Thyroid gland (tissue), 4 donors: ENCODE results near the gene CDH4.

ENCODE experiments used
- POLR2A ChIP-seq, 2 donors: fragments of 450-650 bp; IDR thresholded peaks; one replicate each; pipeline ENCODE4 v1.6.1; 2017; ENCODE audit warnings: antibody characterized with exemption in 2 of 2, mild to moderate bottlenecking in 2 of 2, moderate library complexity in 1 of 2
- TF ChIP-seq, protein P1 (sequence below), 6 experiments: fragments of 200-600 bp in 3 of 6; fragments of 450-650 bp in 3 of 6; sonication (generic) in 3 of 6; IDR thresholded peaks; one replicate each; pipeline ENCODE4 v1.5.1; 2016 to 2019; ENCODE audit warnings: antibody characterized with exemption in 6 of 6, mild to moderate bottlenecking in 2 of 6, inconsistent platforms in 1 of 6, moderate library complexity in 1 of 6

GRCh38 chr20:61785567-61785816 lies 533.4 kb downstream of the CDH4 start:
- TF ChIP-seq POLR2A (IDR thresholded peaks at IDR 0.05), result no peak
- TF ChIP-seq, protein P1, sequence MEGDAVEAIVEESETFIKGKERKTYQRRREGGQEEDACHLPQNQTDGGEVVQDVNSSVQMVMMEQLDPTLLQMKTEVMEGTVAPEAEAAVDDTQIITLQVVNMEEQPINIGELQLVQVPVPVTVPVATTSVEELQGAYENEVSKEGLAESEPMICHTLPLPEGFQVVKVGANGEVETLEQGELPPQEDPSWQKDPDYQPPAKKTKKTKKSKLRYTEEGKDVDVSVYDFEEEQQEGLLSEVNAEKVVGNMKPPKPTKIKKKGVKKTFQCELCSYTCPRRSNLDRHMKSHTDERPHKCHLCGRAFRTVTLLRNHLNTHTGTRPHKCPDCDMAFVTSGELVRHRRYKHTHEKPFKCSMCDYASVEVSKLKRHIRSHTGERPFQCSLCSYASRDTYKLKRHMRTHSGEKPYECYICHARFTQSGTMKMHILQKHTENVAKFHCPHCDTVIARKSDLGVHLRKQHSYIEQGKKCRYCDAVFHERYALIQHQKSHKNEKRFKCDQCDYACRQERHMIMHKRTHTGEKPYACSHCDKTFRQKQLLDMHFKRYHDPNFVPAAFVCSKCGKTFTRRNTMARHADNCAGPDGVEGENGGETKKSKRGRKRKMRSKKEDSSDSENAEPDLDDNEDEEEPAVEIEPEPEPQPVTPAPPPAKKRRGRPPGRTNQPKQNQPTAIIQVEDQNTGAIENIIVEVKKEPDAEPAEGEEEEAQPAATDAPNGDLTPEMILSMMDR (IDR thresholded peaks at IDR 0.05), result no peak
